LNCAP (cell line): Measurements from ENCODE around the gene RAB11FIP3.

Experiments used
- TF ChIP-seq, protein P1 (sequence below): fragments of 450-650 bp; IDR thresholded peaks from 2 replicates; pipeline ENCODE4 v1.5.1; 2017; ENCODE audit warnings: mild to moderate bottlenecking

Gene RAB11FIP3

DNA sequence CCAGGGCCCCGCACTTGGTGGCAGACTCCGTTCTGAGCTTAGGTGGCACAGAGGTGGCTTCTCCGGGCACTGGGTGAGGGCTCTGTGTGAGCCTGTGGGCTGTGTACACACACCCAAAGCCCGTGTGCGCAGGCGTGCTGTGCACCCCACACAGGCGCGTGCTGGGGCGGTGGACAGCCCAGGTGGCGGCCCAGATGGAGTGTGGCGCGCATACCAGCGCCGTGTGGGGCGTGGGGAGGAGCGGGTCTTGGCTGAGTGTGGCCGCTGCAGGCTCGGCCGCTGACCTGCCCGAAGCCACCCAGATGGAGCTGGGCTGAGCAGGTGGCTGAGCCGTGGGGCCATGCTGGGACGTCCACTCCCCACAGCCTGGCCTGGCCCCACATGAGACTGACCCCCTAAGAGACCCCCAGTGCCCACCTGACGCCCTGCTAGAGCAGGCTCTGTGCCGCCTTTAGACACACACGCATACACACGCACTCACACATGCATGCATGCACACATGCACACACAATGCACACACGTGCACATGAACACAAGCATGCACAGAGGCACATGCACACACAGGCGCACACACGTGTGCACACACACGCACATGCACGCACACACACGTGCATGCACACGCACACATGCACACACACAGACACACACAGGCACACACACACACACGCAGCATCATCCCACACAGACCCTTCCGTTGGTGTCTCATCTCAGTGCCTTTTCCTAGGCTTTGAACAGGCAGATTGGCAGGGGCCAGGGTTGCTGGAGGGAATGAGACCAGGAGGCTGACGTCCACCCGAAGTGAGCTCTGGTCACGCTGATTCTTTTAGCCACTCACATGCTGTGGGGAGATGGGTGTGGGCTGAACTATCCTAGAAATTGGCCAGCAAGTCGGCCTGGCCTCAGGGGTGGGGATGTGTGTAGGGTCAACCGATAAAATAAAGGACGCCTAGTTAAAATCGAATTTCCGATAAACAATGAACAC lies 136.8 kb downstream of the RAB11FIP3 start:
- TF ChIP-seq, protein P1, sequence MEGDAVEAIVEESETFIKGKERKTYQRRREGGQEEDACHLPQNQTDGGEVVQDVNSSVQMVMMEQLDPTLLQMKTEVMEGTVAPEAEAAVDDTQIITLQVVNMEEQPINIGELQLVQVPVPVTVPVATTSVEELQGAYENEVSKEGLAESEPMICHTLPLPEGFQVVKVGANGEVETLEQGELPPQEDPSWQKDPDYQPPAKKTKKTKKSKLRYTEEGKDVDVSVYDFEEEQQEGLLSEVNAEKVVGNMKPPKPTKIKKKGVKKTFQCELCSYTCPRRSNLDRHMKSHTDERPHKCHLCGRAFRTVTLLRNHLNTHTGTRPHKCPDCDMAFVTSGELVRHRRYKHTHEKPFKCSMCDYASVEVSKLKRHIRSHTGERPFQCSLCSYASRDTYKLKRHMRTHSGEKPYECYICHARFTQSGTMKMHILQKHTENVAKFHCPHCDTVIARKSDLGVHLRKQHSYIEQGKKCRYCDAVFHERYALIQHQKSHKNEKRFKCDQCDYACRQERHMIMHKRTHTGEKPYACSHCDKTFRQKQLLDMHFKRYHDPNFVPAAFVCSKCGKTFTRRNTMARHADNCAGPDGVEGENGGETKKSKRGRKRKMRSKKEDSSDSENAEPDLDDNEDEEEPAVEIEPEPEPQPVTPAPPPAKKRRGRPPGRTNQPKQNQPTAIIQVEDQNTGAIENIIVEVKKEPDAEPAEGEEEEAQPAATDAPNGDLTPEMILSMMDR, result no peak

DNA sequence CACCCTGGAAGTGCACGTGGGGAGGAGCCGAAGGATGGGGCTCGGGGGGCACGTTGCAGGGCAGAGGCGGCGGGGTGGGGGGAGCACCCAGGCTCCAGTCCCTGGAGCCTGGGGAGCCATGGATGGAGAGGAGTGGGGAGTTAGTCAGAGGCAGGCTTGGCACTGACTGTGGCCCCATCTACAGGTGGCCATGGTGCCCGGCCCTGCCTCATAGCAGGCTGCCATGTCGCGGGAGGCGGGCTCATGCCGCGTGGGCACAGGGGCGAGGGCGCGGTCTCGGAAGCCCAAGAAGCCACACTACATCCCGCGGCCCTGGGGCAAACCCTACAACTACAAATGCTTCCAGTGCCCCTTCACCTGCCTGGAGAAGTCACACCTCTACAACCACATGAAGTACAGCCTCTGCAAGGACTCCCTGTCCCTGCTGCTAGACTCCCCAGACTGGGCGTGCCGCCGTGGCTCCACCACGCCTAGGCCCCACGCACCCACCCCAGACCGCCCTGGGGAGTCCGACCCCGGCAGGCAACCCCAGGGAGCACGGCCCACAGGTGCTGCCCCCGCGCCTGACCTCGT lies 137.7 kb downstream of the RAB11FIP3 start:
- TF ChIP-seq, protein P1, result no peak

DNA sequence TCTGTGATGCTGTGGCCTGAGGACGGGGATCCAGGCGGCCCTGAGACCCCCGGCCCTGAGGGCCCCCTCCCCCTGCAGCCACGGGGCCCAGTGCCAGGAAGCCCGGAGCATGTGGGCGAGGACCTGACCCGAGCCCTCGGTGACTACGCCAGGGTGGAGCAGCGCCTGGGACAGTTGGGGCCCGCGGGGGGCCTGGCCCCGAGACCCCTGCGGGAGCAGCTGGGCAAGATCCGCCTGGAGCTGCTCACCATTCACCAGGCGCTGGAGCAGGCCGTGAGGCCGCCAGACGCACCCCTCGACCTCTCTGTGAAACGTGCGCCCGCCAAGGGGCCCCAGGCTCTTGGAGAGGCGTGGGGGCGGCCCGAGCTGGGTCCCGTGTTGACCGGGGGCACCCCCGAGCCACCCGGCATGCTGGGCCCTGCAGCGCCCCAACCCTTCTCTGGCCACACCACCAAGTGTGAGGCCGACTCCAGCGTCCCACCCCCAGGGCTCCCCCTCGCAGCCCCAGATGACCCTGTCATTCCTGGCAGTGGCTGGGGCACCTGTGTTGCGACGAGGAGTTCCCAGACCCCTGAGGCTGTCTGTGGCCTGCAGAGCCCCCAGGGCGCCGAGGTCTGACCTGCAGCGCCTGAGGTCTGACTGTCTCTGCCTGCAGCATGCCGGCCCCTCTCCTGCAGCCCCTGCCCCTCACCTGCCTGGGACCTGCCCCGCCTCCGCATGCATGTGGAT lies 139.4 kb downstream of the RAB11FIP3 start:
- TF ChIP-seq, protein P1, result no peak

DNA sequence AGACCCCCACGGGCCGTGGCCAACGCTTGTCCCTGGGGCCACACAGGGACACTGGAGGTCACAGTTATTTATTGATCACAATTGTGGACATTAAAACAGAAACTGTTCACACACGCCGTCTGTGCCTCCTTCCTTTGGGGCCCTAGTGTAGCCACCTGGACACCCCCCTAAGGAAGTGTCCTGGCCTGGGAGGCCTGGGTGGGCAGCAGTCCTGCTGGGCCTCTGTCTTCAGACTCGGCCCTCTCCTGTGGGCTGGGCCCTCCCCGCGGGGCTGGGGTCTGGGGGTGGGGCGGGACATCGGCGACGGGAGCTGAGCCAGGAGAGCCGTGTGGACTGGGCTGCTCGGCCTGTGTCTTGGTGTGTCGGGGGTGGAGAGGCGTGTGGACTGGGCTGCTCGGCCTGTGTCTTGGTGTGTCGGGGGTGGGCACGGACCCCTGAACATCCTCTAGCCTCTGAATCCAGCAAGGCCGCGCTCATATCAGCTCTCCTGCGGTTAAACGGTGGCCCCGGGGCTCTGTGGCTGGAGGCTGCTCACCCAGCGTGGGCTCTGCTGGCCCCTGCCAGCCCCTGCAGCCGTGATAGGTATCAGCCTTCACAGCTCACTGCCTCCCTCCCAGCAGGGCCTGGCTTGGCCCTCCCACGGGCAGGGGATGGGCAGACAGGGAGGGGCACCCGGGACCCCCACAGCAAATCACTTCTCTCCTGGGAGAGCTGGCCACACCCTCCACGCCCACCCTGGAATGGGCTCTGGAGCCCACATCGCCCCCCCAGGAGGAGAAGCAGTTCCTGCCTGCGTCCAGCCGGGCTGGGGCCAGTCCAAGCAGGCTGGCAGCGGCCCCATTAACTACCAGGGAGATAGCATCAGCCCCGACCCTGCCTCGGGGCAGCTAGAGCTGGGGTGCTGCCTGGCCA lies 140.2 kb downstream of the RAB11FIP3 start:
- TF ChIP-seq, protein P1, result no peak

DNA sequence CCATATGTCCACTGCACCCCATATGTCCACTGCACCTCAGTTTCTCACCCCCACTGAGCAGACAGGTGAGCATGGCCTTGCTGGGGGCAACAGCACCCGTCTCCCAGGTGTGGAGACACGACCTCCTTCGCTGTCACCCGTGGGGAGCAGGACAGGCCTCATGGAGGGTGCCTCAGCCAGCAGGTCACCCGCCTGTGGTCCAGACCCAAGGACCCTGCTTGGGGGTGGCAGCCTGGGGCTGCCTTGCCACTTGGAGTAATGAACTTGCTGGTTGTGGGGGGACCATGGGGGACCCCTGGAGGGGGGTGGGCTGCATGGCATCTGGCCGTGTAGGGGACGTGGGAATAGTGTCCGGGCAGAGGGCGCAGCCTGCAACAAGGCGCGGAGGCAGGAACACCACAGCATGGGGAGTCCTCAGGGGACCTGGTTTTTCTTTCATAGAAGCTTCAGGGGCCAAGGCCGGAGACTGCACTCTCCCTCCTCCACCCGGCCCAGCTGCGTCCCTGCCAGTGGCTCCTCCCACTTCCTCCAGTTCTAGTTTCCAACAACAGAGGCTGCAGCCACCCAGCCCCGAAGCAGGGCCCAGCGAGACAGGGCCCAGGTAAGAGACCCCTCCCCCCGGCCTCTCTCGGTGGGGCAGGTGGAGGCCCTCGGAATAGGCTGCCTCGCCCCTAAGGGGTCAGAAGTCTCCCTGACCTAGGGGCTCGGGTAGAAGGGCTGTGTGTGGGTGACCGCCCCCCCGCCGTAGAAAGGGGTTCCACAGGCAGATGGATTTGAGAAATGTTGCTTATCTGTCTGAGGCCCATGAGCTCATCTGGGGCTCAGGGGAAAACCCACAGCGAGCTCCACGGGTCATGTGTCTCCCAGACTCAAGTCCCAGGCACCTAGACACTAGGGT lies 141.3 kb downstream of the RAB11FIP3 start, which contains the start of gene NHLRC4:
Gene NHLRC4 (plus strand): TSS at position 531 of the 898 bp plus-strand sequence. CDS start 1,043 bp downstream, outside the sequence.
- TF ChIP-seq, protein P1, result no peak

DNA sequence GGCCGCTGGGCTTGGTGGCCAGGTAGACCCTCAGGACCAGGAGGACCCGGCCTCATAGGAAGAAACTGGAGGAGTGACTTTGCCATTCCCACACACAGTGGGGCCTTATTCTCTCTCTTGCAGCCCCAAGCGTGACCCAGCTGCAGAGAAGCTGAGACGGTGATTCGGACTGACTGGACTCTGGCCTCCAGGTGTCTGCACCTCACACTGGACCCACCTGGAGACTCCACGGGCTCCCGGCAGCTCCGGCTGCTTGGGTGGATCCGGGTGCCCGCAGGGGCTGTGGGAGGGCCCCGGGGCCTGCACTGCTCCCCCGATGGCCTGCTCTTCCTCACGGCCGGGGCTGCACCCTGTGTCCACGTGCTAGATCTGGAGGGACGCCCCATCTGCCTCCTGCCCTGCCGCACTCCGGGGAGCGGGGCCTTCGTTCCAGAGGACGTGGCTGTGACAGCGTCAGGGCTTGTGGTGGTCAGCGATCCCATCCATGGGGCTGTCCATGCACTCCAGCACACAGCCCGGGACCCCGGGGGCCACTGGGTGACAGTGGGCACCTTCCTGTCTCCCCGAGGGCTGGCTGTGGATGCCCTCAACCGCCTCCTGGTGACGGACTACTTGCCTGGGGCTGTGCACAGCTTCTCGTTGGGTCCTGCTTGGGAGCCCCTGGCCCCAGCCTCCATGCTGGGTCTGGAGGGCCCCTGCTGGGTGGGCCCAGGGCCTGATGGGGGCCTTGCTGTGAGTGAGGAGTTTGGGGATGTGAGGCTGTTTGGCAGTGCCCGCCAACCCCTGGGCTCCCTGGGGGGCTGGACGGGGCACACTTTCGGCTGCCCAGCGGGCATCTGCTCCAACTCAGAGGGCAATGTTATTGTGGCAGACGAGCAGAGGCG lies 142.2 kb downstream of the RAB11FIP3 start:
- TF ChIP-seq, protein P1, result no peak
